NOMO-1 treated with dmso at 0.1 percent for 144 hours (cell line): ENCODE results near the gene LRBA.
"Not testable (repeated sequence)": the region's sequence is repeated elsewhere in the genome, so short reads cannot be mapped to it uniquely, and the experiment has no call there.

Source experiments
- DNase-seq: peaks from one replicate; lab custom pipeline; 2025; ENCODE audit not compliant: unreplicated experiment; lab: John Stamatoyannopoulos, UW

Gene LRBA

GRCh38 chr4:150439451-150439933 lies 575.6 kb downstream of the LRBA start:
- DNase-seq = no peak

GRCh38 chr4:150436598-150437370 lies 578.3 kb downstream of the LRBA start:
- no peak for DNase-seq

- no peak for DNase-seq
Measured at GRCh38 chr4:150431221-150431620, 583.9 kb downstream of the LRBA start.

- no peak for DNase-seq
Measured at GRCh38 chr4:150425161-150425560, 589.9 kb downstream of the LRBA start.

- DNase-seq = no peak
Measured at GRCh38 chr4:150423503-150423902, 591.6 kb downstream of the LRBA start.

GRCh38 chr4:150423074-150423473 lies 592.0 kb downstream of the LRBA start:
- DNase-seq = no peak

- no peak for DNase-seq
Measured at GRCh38 chr4:150421612-150422011, 593.5 kb downstream of the LRBA start.

GRCh38 chr4:150419939-150420338 lies 595.1 kb downstream of the LRBA start:
- DNase-seq = no peak

- DNase-seq = no peak
Measured at GRCh38 chr4:150418757-150419410, 596.2 kb downstream of the LRBA start.

- no peak for DNase-seq
Measured at GRCh38 chr4:150415213-150415612, 599.9 kb downstream of the LRBA start.

GRCh38 chr4:150411520-150411919 lies 603.6 kb downstream of the LRBA start:
- no peak for DNase-seq

- no peak for DNase-seq
Measured at GRCh38 chr4:150402871-150403272, 612.2 kb downstream of the LRBA start.

GRCh38 chr4:150401083-150401687 lies 613.9 kb downstream of the LRBA start:
- DNase-seq = no peak

- no peak for DNase-seq
Measured at GRCh38 chr4:150395872-150396271, 619.2 kb downstream of the LRBA start.

GRCh38 chr4:150394046-150394445 lies 621.0 kb downstream of the LRBA start:
- no peak for DNase-seq

GRCh38 chr4:150391052-150391451 lies 624.0 kb downstream of the LRBA start:
- no peak for DNase-seq

GRCh38 chr4:150390531-150390910 lies 624.6 kb downstream of the LRBA start:
- DNase-seq = no peak

GRCh38 chr4:150389896-150390530 lies 625.1 kb downstream of the LRBA start:
- no peak for DNase-seq

- peak; percentile 4 for DNase-seq
Measured at GRCh38 chr4:150387981-150388380, 627.1 kb downstream of the LRBA start.

- not testable (repeated sequence) for DNase-seq
Measured at GRCh38 chr4:150386415-150386814, 628.7 kb downstream of the LRBA start.

- DNase-seq = no peak
Measured at GRCh38 chr4:150385606-150386005, 629.5 kb downstream of the LRBA start.

- DNase-seq = no peak
Measured at GRCh38 chr4:150384249-150384648, 630.8 kb downstream of the LRBA start.
